A549 treated with GW870086 at 1 μM for 4 hours (cell line): Measurements from ENCODE around the gene WBP4. TPM values are rescaled to one million over a fixed set of nuclear protein-coding genes. Genes with fewer than 3 reads are reported as not detected.

Experiments
- total RNA-seq: library from RNA; stranded (reverse); fragments of 200-300 nt; extraction: Qiagen RNA extraction; gene quantifications from 5 replicates; pipeline ENCODE4 v1.2.3, GENCODE V29; 2022; ENCODE audit warnings: low read depth

The WBP4 gene
- total RNA-seq, result 7.8 to 10.4 TPM (median 8.1 TPM) in 5 replicates

GRCh38 chr13:41061075-41061913 lies at the start of gene WBP4:
Gene WBP4, plus strand, starts transcription at chr13:41061509. Its CDS starts 165 bp downstream, at chr13:41061674.

GRCh38 chr13:41019011-41019487 lies 42.3 kb upstream of the WBP4 start, which contains the start of gene ELF1:
Gene ELF1, minus strand, starts transcription at chr13:41019316. Its CDS starts 37,262 bp downstream, at chr13:40982054.

GRCh38 chr13:41132512-41133152 lies 71.3 kb downstream of the WBP4 start, which contains the start of gene KBTBD6:
Gene KBTBD6, minus strand, starts transcription at chr13:41132802. Its CDS starts 291 bp downstream, at chr13:41132511.

Other genes with a start within 250 kb of the WBP4 start
- 29.8 to 39.5 TPM (median 36.8 TPM) in 5 replicates for gene ELF1, start 42.2 kb upstream of the WBP4 start, total RNA-seq
- gene KBTBD6, start 71.3 kb downstream of the WBP4 start, total RNA-seq, result 3.8 to 5.8 TPM (median 5.0 TPM) in 5 replicates
- gene KBTBD7, start 133.1 kb downstream of the WBP4 start, total RNA-seq, result 2.0 to 2.8 TPM (median 2.4 TPM) in 5 replicates
- gene MTRF1, start 202.1 kb downstream of the WBP4 start, total RNA-seq, result 4.2 to 7.2 TPM (median 5.8 TPM) in 5 replicates
- 6.4 to 8.9 TPM (median 7.5 TPM) in 5 replicates for gene NAA16, start 249.8 kb downstream of the WBP4 start, total RNA-seq